Testis (tissue), 2 donors: ENCODE results near the gene CAPN9.

Experiments
- CTCF ChIP-seq, 3 experiments: fragments of 450-650 bp in 2 of 3; fragments of 200-600 bp in 1 of 3; sonication (generic) in 1 of 3; IDR thresholded peaks; one replicate each; pipeline ENCODE4 v1.5.1; 2016 to 2019; ENCODE audit warnings: antibody characterized with exemption in 3 of 3, mild to moderate bottlenecking in 2 of 3, moderate library complexity in 1 of 3
- POLR2A ChIP-seq: fragments of 450-650 bp; IDR thresholded peaks from one replicate; pipeline ENCODE4 v1.6.1; 2017; ENCODE audit warnings: antibody characterized with exemption, mild to moderate bottlenecking, moderate library complexity

- TF ChIP-seq CTCF (IDR thresholded peaks at IDR 0.05) (no peak), POLR2A (no peak)
Observed at GRCh38 chr1:230713138-230713537, 34.0 kb upstream of the CAPN9 start.
